Measurements from ENCODE around the gene CSNK1G1.

DNA sequence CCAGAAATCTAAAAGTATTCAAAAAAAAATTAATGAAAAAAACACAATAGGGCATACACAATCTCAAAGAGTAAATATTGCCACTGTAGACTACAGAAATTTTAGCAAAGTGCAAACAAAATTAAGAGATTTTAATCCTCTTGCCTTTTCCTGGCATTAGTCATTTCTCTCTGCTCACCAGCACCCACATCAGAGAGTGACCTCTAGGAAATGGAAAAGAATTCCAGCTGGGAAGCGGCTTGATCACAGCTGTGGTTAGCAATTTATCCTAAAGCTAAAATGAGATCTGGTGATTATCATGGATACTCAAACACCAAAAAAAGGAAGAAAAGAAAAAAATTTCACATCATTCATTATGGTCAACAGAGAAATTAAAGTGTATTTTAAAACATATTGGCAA, 7.5 kb downstream of the CSNK1G1 start:
- TF ChIP-seq, protein P1, sequence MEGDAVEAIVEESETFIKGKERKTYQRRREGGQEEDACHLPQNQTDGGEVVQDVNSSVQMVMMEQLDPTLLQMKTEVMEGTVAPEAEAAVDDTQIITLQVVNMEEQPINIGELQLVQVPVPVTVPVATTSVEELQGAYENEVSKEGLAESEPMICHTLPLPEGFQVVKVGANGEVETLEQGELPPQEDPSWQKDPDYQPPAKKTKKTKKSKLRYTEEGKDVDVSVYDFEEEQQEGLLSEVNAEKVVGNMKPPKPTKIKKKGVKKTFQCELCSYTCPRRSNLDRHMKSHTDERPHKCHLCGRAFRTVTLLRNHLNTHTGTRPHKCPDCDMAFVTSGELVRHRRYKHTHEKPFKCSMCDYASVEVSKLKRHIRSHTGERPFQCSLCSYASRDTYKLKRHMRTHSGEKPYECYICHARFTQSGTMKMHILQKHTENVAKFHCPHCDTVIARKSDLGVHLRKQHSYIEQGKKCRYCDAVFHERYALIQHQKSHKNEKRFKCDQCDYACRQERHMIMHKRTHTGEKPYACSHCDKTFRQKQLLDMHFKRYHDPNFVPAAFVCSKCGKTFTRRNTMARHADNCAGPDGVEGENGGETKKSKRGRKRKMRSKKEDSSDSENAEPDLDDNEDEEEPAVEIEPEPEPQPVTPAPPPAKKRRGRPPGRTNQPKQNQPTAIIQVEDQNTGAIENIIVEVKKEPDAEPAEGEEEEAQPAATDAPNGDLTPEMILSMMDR (conservative IDR thresholded peaks at IDR 0.05; ENCODE audit: low read depth, low read length) = no peak
- no peak for TF ChIP-seq EZH2 (IDR thresholded peaks at IDR 0.05; ENCODE audit: borderline replicate concordance, low read depth, low read length, poor library complexity, severe bottlenecking)
